ENCODE data around the gene ZFP92.

ZFP92 gene

GRCh38 chrX:153408871-153409351, 2.4 kb upstream of the ZFP92 start:
- Histone ChIP-seq H3K4me3 (no peak overlapping the region), H3K4me1 (no peaks in the 10 kb centered on the region), H3K27me3 (ENCODE audit: low read depth) (peaks cover 19% of the 10 kb centered on the region), H3K36me3 (replicated peaks) (no peaks in the 10 kb centered on the region), H3K9me3 (no peaks in the 10 kb centered on the region)
- DNase-seq (ENCODE audit: low spot score in 2 of 2) = no peak
- in situ Hi-C loops (cut with MboI; ENCODE audit: low sequenced_read_pairs) = no loop called here

- no peaks in the 10 kb centered on the region for H3K9me3 ChIP-seq
- no peaks in the 10 kb centered on the region for H3K4me1 ChIP-seq
- no peak for DNase-seq (ENCODE audit: low spot score in 2 of 2)
- no peak overlapping the region for H3K4me3 ChIP-seq
- peaks cover 18% of the 10 kb centered on the region for H3K27me3 ChIP-seq (ENCODE audit: low read depth)
- H3K36me3 ChIP-seq (replicated peaks) = no peaks in the 10 kb centered on the region
- in situ Hi-C loops (cut with MboI; ENCODE audit: low sequenced_read_pairs) = no loop called here
These were observed 1.7 kb upstream of the ZFP92 start for GRCh38 chrX:153409414-153410101.

GRCh38 chrX:153410373-153410772, 899 bp upstream of the ZFP92 start:
- in situ Hi-C loops (cut with MboI; ENCODE audit: low sequenced_read_pairs) = no loop called here
- no peaks in the 10 kb centered on the region for H3K9me3 ChIP-seq

GRCh38 chrX:153410888-153411254, 401 bp upstream of the ZFP92 start:
- Histone ChIP-seq H3K4me1 (no peaks in the 10 kb centered on the region), H3K36me3 (replicated peaks) (no peaks in the 10 kb centered on the region), H3K9me3 (no peaks in the 10 kb centered on the region), H3K27me3 (ENCODE audit: low read depth) (peaks cover 14% of the 10 kb centered on the region), H3K4me3 (no peak overlapping the region)
- no peak for DNase-seq (ENCODE audit: low spot score in 2 of 2)
- in situ Hi-C loops (cut with MboI; ENCODE audit: low sequenced_read_pairs) = no loop called here

More at GRCh38 chrX:153410373-153410772, 899 bp upstream of the ZFP92 start:
- no peaks in the 10 kb centered on the region for H3K36me3 ChIP-seq (replicated peaks)
- H3K4me1 ChIP-seq = no peaks in the 10 kb centered on the region
- no peak for DNase-seq (ENCODE audit: low spot score in 2 of 2)
- H3K4me3 ChIP-seq = no peak overlapping the region
- peaks cover 14% of the 10 kb centered on the region for H3K27me3 ChIP-seq (ENCODE audit: low read depth)

GRCh38 chrX:153411988-153412574, 809 bp downstream of the ZFP92 start:
- in situ Hi-C loops (cut with MboI; ENCODE audit: low sequenced_read_pairs) = no loop called here
- Histone ChIP-seq H3K9me3 (no peaks in the 10 kb centered on the region), H3K4me1 (no peaks in the 10 kb centered on the region), H3K27me3 (ENCODE audit: low read depth) (peaks cover 12% of the 10 kb centered on the region), H3K36me3 (replicated peaks) (no peaks in the 10 kb centered on the region), H3K4me3 (peak overlapping the region; percentile 26)
- DNase-seq (ENCODE audit: low spot score in 2 of 2) = peak in 1 of 2 experiments; percentile 18

GRCh38 chrX:153412746-153413720, 1.8 kb downstream of the ZFP92 start:
- no peaks in the 10 kb centered on the region for H3K36me3 ChIP-seq (replicated peaks)
- in situ Hi-C loops (cut with MboI; ENCODE audit: low sequenced_read_pairs) = no loop called here
- H3K27me3 ChIP-seq (ENCODE audit: low read depth) = peaks cover 11% of the 10 kb centered on the region
- no peaks in the 10 kb centered on the region for H3K4me1 ChIP-seq
- DNase-seq (ENCODE audit: low spot score in 2 of 2) = no peak
- H3K9me3 ChIP-seq = no peaks in the 10 kb centered on the region
- no peak overlapping the region for H3K4me3 ChIP-seq

- Histone ChIP-seq H3K9me3 (no peaks in the 10 kb centered on the region), H3K4me1 (no peaks in the 10 kb centered on the region), H3K4me3 (no peak overlapping the region), H3K27me3 (ENCODE audit: low read depth) (peaks cover 11% of the 10 kb centered on the region), H3K36me3 (replicated peaks) (no peaks in the 10 kb centered on the region)
- in situ Hi-C loops (cut with MboI; ENCODE audit: low sequenced_read_pairs) = no loop called here
- no peak for DNase-seq (ENCODE audit: low spot score in 2 of 2)
These were observed 2.5 kb downstream of the ZFP92 start for GRCh38 chrX:153413731-153414130.

GRCh38 chrX:153414856-153415510, 3.7 kb downstream of the ZFP92 start:
- Histone ChIP-seq H3K4me3 (no peak overlapping the region), H3K27me3 (ENCODE audit: low read depth) (peaks cover 11% of the 10 kb centered on the region), H3K36me3 (replicated peaks) (no peaks in the 10 kb centered on the region), H3K9me3 (no peaks in the 10 kb centered on the region), H3K4me1 (no peaks in the 10 kb centered on the region)
- in situ Hi-C loops (cut with MboI; ENCODE audit: low sequenced_read_pairs) = no loop called here
- no peak for DNase-seq (ENCODE audit: low spot score in 2 of 2)

- Histone ChIP-seq H3K4me1 (no peaks in the 10 kb centered on the region), H3K27me3 (ENCODE audit: low read depth) (peaks cover 3% of the 10 kb centered on the region), H3K4me3 (no peak overlapping the region), H3K9me3 (no peaks in the 10 kb centered on the region), H3K36me3 (replicated peaks) (no peaks in the 10 kb centered on the region)
- peak in 1 of 2 experiments; percentile 33 for DNase-seq (ENCODE audit: low spot score in 2 of 2)
- in situ Hi-C loops (cut with MboI; ENCODE audit: low sequenced_read_pairs) = no loop called here
These were observed 5.6 kb downstream of the ZFP92 start for GRCh38 chrX:153416781-153417450.

GRCh38 chrX:153417637-153418036, 6.4 kb downstream of the ZFP92 start:
- Histone ChIP-seq H3K27me3 (ENCODE audit: low read depth) (no peaks in the 10 kb centered on the region), H3K4me3 (no peak overlapping the region), H3K4me1 (no peaks in the 10 kb centered on the region), H3K9me3 (no peaks in the 10 kb centered on the region), H3K36me3 (replicated peaks) (no peaks in the 10 kb centered on the region)
- DNase-seq (ENCODE audit: low spot score in 2 of 2) = no peak
- in situ Hi-C loops (cut with MboI; ENCODE audit: low sequenced_read_pairs) = no loop called here

- no peaks in the 10 kb centered on the region for H3K9me3 ChIP-seq
- in situ Hi-C loops (cut with MboI; ENCODE audit: low sequenced_read_pairs) = no loop called here
These were observed 9.8 kb downstream of the ZFP92 start for GRCh38 chrX:153420851-153421599.

GRCh38 chrX:153421856-153422255, 10.6 kb downstream of the ZFP92 start:
- in situ Hi-C loops (cut with MboI; ENCODE audit: low sequenced_read_pairs) = no loop called here
- Histone ChIP-seq H3K4me1 (no peaks in the 10 kb centered on the region), H3K4me3 (no peak overlapping the region), H3K36me3 (replicated peaks) (no peaks in the 10 kb centered on the region), H3K27me3 (ENCODE audit: low read depth) (no peaks in the 10 kb centered on the region), H3K9me3 (no peaks in the 10 kb centered on the region)
- DNase-seq (ENCODE audit: low spot score in 2 of 2) = no peak

More at GRCh38 chrX:153420851-153421599, 9.8 kb downstream of the ZFP92 start:
- H3K4me1 ChIP-seq = no peaks in the 10 kb centered on the region
- no peak for DNase-seq (ENCODE audit: low spot score in 2 of 2)
- no peak overlapping the region for H3K4me3 ChIP-seq
- no peaks in the 10 kb centered on the region for H3K27me3 ChIP-seq (ENCODE audit: low read depth)
- no peaks in the 10 kb centered on the region for H3K36me3 ChIP-seq (replicated peaks)

All from HAP-1 (cell line).